ENCODE results near the gene SPAG9. TPM values are rescaled to one million over a fixed set of nuclear protein-coding genes. Genes with fewer than 3 reads are reported as not detected.

The SPAG9 gene
- total and polyA plus RNA-seq, 2 experiments from 2014 or later, result 26.5 to 82.7 TPM

DNA sequence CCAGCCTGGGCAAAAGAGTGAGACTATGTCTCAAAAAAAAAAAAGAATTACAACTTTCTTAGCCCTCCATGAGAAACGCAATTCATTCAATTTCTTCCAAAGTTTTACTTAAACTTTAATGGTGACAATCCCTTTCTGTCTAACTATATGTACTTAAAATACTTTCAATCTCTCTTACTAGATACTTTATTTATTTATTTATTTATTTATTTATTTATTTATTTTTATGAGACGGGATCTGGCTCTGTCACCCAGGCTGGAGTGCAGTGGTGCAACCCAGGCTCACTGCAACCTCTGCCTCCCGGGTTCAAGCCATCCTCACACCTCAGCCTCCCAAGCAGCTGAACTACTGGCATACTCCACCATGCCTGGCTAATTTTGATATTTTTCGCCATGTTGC lies 108.1 kb downstream of the SPAG9 start:
- TF ChIP-seq EZH2 (IDR thresholded peaks at IDR 0.05; ENCODE audit: borderline replicate concordance), result no peak
- TF ChIP-seq, protein P1, sequence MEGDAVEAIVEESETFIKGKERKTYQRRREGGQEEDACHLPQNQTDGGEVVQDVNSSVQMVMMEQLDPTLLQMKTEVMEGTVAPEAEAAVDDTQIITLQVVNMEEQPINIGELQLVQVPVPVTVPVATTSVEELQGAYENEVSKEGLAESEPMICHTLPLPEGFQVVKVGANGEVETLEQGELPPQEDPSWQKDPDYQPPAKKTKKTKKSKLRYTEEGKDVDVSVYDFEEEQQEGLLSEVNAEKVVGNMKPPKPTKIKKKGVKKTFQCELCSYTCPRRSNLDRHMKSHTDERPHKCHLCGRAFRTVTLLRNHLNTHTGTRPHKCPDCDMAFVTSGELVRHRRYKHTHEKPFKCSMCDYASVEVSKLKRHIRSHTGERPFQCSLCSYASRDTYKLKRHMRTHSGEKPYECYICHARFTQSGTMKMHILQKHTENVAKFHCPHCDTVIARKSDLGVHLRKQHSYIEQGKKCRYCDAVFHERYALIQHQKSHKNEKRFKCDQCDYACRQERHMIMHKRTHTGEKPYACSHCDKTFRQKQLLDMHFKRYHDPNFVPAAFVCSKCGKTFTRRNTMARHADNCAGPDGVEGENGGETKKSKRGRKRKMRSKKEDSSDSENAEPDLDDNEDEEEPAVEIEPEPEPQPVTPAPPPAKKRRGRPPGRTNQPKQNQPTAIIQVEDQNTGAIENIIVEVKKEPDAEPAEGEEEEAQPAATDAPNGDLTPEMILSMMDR (IDR thresholded peaks at IDR 0.05; ENCODE audit: poor library complexity), result no peak
- no peak for TF ChIP-seq EZH2phosphoT487 (IDR thresholded peaks at IDR 0.05; ENCODE audit: low read depth, severe bottlenecking, unreplicated experiment)
- no peaks in the 10 kb centered on the region for H3K27me3 ChIP-seq
- H3K4me2 ChIP-seq, result no peak overlapping the region
- no peak overlapping the region for H3K27ac ChIP-seq
- no peaks in the 10 kb centered on the region for H3K36me3 ChIP-seq (replicated peaks; ENCODE audit: insufficient read depth, low read depth)
- no peak overlapping the region for H2AFZ ChIP-seq
- WGBS (ENCODE audit: low lambda C conversion rate, missing lambda C conversion rate), result 98% methylated on average over 4 of the region's 4 CpGs
- H3K9me2 ChIP-seq (replicated peaks; ENCODE audit: insufficient read depth), result no peaks in the 10 kb centered on the region
- peaks cover 2% of the 10 kb centered on the region for H3K79me2 ChIP-seq
- H3K4me1 ChIP-seq (ENCODE audit: insufficient read depth), result no peaks in the 10 kb centered on the region
- H4K20me1 ChIP-seq (ENCODE audit: insufficient read depth, poor library complexity, severe bottlenecking), result no peaks in the 10 kb centered on the region
- H3K4me3 ChIP-seq, result no peak overlapping the region
- no peak for DNase-seq (ENCODE audit: low spot score)
- H3K9me3 ChIP-seq (ENCODE audit: low read depth), result no peaks in the 10 kb centered on the region

DNA sequence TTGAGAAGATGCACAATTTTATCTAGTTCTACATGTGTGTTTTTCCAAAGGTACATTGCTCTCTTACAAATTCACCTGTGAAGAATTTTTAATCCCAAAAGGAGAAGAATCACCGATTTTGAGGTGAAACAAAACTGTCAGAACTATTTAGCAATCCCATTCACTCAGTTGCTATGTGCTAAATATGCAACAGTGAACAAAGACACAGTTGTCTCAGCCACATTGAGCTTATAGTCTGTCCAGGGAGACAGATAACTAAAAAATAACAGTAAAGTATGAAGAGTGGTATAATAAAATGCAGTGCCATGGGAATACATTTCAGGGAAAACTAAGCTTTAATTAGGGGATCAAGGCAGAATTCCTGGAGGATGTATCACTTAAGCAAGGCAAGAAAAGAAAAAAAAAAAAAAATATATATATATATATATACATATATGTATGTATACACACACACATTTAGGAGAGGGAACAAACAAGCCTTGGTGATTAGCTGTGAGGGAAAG lies 110.4 kb downstream of the SPAG9 start:
- Histone ChIP-seq H3K79me2 (peaks cover 2% of the 10 kb centered on the region), H3K4me3 (no peak overlapping the region), H3K4me1 (ENCODE audit: insufficient read depth) (no peaks in the 10 kb centered on the region), H3K27ac (no peak overlapping the region), H3K27me3 (no peaks in the 10 kb centered on the region), H3K36me3 (replicated peaks; ENCODE audit: insufficient read depth, low read depth) (no peaks in the 10 kb centered on the region), H3K4me2 (no peak overlapping the region), H4K20me1 (ENCODE audit: insufficient read depth, poor library complexity, severe bottlenecking) (no peaks in the 10 kb centered on the region), H2AFZ (no peak overlapping the region), H3K9me2 (replicated peaks; ENCODE audit: insufficient read depth) (no peaks in the 10 kb centered on the region), H3K9me3 (ENCODE audit: low read depth) (no peaks in the 10 kb centered on the region)
- TF ChIP-seq EZH2 (IDR thresholded peaks at IDR 0.05; ENCODE audit: borderline replicate concordance) (no peak), EZH2phosphoT487 (IDR thresholded peaks at IDR 0.05; ENCODE audit: low read depth, severe bottlenecking, unreplicated experiment) (no peak)
- WGBS (ENCODE audit: low lambda C conversion rate, missing lambda C conversion rate), result 100% methylated on average over 1 of the region's 1 CpG
- DNase-seq (ENCODE audit: low spot score), result no peak

DNA sequence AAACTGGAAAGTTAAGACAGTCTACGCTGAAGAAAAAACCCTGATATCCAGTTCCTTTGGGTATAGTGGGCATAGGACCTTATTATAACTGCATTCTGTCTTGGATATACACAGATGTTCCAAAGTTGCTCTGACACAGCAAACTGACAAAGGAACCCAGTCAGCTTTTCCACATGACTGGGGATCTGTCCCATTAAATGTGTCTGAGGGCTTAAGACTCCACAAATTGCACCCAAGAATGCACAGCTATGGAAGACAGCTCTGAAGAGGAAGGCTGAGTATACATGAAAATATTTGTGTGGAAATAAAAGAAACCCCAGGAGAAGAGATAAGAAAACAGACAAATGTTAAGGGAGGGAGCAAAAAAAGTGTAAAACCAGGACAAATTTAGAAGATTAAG lies 114.1 kb downstream of the SPAG9 start:
- Histone ChIP-seq H3K9me3 (ENCODE audit: low read depth) (no peaks in the 10 kb centered on the region), H3K27me3 (no peaks in the 10 kb centered on the region), H4K20me1 (ENCODE audit: insufficient read depth, poor library complexity, severe bottlenecking) (no peaks in the 10 kb centered on the region), H3K9me2 (replicated peaks; ENCODE audit: insufficient read depth) (no peaks in the 10 kb centered on the region), H3K4me3 (no peak overlapping the region), H3K4me1 (ENCODE audit: insufficient read depth) (no peaks in the 10 kb centered on the region), H3K79me2 (no peaks in the 10 kb centered on the region), H2AFZ (no peak overlapping the region), H3K4me2 (no peak overlapping the region), H3K27ac (no peak overlapping the region), H3K36me3 (replicated peaks; ENCODE audit: insufficient read depth, low read depth) (no peaks in the 10 kb centered on the region)
- DNase-seq (ENCODE audit: low spot score), result no peak
- TF ChIP-seq, protein P1 (IDR thresholded peaks at IDR 0.05; ENCODE audit: poor library complexity), result no peak
- WGBS (ENCODE audit: low lambda C conversion rate, missing lambda C conversion rate), result 96% methylated on average over 1 of the region's 1 CpG

DNA sequence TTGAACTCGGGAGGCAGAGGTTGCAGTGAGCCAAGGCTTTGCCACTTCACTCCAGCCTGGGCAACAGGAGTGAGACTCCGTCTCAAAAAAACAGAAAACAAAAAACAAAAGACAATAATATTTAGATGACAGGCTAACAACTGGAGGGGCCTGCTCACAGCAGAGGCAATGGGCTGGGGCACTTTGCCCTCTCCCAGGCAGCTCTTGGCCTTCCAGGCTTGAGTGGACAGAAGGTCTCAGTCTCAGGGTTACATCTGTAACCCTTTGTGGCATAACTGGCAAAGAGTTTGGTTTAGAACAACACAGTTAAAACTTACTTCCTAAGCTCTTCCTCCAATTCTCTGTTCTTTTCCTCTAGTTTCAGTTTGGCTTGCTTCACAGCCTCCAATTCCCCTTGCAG lies 114.9 kb downstream of the SPAG9 start:
- Histone ChIP-seq H3K4me1 (ENCODE audit: insufficient read depth) (no peaks in the 10 kb centered on the region), H2AFZ (no peak overlapping the region), H3K9me2 (replicated peaks; ENCODE audit: insufficient read depth) (no peaks in the 10 kb centered on the region), H4K20me1 (ENCODE audit: insufficient read depth, poor library complexity, severe bottlenecking) (no peaks in the 10 kb centered on the region), H3K79me2 (no peaks in the 10 kb centered on the region), H3K4me3 (no peak overlapping the region), H3K9me3 (ENCODE audit: low read depth) (no peaks in the 10 kb centered on the region), H3K4me2 (no peak overlapping the region), H3K27ac (no peak overlapping the region), H3K27me3 (no peaks in the 10 kb centered on the region), H3K36me3 (replicated peaks; ENCODE audit: insufficient read depth, low read depth) (no peaks in the 10 kb centered on the region)
- no peak for DNase-seq (ENCODE audit: low spot score)
- WGBS (ENCODE audit: low lambda C conversion rate, missing lambda C conversion rate), result 96% methylated on average over 2 of the region's 2 CpGs
- no peak for TF ChIP-seq EZH2phosphoT487 (IDR thresholded peaks at IDR 0.05; ENCODE audit: low read depth, severe bottlenecking, unreplicated experiment)
- TF ChIP-seq, protein P1 (IDR thresholded peaks at IDR 0.05; ENCODE audit: poor library complexity), result no peak
- TF ChIP-seq EZH2 (IDR thresholded peaks at IDR 0.05; ENCODE audit: borderline replicate concordance), result no peak

All from hepatocyte (in vitro differentiated cells).